ENCODE measurements around the gene MRPL4. TPM values are rescaled to one million over a fixed set of nuclear protein-coding genes. Genes with fewer than 3 reads are reported as not detected.

MRPL4 gene
- total RNA-seq, 2 donors from 2014 or later: 66.0 to 69.2 TPM

DNA sequence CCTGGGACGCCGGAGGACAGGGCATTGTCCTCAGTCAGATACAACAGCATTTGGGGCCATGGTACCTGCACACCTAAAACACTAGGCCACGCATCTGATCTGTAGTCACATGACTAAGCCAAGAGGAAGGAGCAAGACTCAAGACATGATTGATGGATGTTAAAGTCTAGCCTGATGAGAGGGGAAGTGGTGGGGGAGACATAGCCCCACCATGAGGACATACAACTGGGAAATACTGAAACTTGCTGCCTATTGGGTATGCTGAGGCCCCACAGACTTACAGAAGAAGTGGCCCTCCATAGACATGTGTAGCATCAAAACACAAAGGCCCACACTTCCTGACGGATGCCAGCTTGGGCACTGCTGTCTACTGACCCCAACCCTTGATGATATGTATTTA is 33.4 kb downstream of the MRPL4 start:
- Mint-ChIP-seq H3K4me3 (no peak overlapping the region), H3K9me3 (peaks cover 3% of the 10 kb centered on the region), H3K27ac (no peak overlapping the region), H3K4me1 (peaks cover 3% of the 10 kb centered on the region), H3K27me3 (ENCODE audit: insufficient read depth) (peaks cover 55% of the 10 kb centered on the region), H3K36me3 (ENCODE audit: low read depth) (no peaks in the 10 kb centered on the region)
- no peak overlapping the region for H3K27ac ChIP-seq (ENCODE audit: low read depth, low read length)
- H3K27me3 ChIP-seq (ENCODE audit: control insufficient read depth, insufficient read depth, low read length, poor library complexity, severe bottlenecking): peaks cover 52% of the 10 kb centered on the region
- no peak overlapping the region for H3K4me3 ChIP-seq (ENCODE audit: low read length)
- no peaks in the 10 kb centered on the region for H3K9me3 ChIP-seq (ENCODE audit: control insufficient read depth, low read length)
- no peaks in the 10 kb centered on the region for H3K4me1 ChIP-seq (ENCODE audit: control insufficient read depth, insufficient read depth, low read length)
- no peak for DNase-seq
- TF ChIP-seq, protein P1, sequence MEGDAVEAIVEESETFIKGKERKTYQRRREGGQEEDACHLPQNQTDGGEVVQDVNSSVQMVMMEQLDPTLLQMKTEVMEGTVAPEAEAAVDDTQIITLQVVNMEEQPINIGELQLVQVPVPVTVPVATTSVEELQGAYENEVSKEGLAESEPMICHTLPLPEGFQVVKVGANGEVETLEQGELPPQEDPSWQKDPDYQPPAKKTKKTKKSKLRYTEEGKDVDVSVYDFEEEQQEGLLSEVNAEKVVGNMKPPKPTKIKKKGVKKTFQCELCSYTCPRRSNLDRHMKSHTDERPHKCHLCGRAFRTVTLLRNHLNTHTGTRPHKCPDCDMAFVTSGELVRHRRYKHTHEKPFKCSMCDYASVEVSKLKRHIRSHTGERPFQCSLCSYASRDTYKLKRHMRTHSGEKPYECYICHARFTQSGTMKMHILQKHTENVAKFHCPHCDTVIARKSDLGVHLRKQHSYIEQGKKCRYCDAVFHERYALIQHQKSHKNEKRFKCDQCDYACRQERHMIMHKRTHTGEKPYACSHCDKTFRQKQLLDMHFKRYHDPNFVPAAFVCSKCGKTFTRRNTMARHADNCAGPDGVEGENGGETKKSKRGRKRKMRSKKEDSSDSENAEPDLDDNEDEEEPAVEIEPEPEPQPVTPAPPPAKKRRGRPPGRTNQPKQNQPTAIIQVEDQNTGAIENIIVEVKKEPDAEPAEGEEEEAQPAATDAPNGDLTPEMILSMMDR (conservative IDR thresholded peaks at IDR 0.05): no peak
- H3K9ac ChIP-seq (ENCODE audit: extremely low read depth, low read length, poor library complexity, severe bottlenecking): no peak overlapping the region
- H3K36me3 ChIP-seq (ENCODE audit: control insufficient read depth, insufficient read depth, low read length): no peaks in the 10 kb centered on the region
- 91 to 100% methylated on average over 3 to 4 of the region's 4 CpGs for WGBS, 2 experiments (ENCODE audit: insufficient coverage in 1 of 2, insufficient read length in 1 of 2)

DNA sequence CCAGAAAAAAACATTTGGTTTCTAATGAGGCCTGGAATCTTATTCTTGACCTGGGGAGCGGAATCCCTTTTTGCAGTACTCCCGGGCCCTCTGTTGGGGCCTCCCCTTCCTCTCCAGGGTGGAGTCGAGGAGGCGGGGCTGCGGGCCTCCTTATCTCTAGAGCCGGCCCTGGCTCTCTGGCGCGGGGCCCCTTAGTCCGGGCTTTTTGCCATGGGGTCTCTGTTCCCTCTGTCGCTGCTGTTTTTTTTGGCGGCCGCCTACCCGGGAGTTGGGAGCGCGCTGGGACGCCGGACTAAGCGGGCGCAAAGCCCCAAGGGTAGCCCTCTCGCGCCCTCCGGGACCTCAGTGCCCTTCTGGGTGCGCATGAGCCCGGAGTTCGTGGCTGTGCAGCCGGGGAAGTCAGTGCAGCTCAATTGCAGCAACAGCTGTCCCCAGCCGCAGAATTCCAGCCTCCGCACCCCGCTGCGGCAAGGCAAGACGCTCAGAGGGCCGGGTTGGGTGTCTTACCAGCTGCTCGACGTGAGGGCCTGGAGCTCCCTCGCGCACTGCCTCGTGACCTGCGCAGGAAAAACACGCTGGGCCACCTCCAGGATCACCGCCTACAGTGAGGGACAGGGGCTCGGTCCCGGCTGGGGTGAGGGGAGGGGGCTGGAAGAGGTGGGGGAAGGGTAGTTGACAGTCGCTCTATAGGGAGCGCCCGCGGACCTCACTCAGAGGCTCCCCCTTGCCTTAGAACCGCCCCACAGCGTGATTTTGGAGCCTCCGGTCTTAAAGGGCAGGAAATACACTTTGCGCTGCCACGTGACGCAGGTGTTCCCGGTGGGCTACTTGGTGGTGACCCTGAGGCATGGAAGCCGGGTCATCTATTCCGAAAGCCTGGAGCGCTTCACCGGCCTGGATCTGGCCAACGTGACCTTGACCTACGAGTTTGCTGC is 35.1 kb downstream of the MRPL4 start, which contains the start of gene ICAM4:
TSS of gene ICAM4 (plus strand) at position 153 of the 935 bp plus-strand sequence. CDS start at position 211, 58 bp downstream.
- Histone ChIP-seq H3K27me3 (ENCODE audit: control insufficient read depth, insufficient read depth, low read length, poor library complexity, severe bottlenecking) (peaks cover 69% of the 10 kb centered on the region), H3K4me3 (ENCODE audit: low read length) (no peak within 1 kb of the TSS)
- H3K4me3 Mint-ChIP-seq: peak within 1 kb of the TSS; percentile 38

GRCh38 chr19:10288662-10289166 is 36.7 kb downstream of the MRPL4 start:
- Histone ChIP-seq H3K9ac (ENCODE audit: extremely low read depth, low read length, poor library complexity, severe bottlenecking) (no peak overlapping the region), H3K27ac (ENCODE audit: low read depth, low read length) (no peak overlapping the region), H3K4me3 (ENCODE audit: low read length) (peak overlapping the region; percentile 39), H3K36me3 (ENCODE audit: control insufficient read depth, insufficient read depth, low read length) (no peaks in the 10 kb centered on the region), H3K9me3 (ENCODE audit: control insufficient read depth, low read length) (no peaks in the 10 kb centered on the region), H3K4me1 (ENCODE audit: control insufficient read depth, insufficient read depth, low read length) (peaks cover 3% of the 10 kb centered on the region), H3K27me3 (ENCODE audit: control insufficient read depth, insufficient read depth, low read length, poor library complexity, severe bottlenecking) (peaks cover 86% of the 10 kb centered on the region)
- Mint-ChIP-seq H3K27me3 (ENCODE audit: insufficient read depth) (peaks cover 88% of the 10 kb centered on the region), H3K4me3 (peak overlapping the region; percentile 42), H3K27ac (no peak overlapping the region), H3K36me3 (ENCODE audit: low read depth) (no peaks in the 10 kb centered on the region), H3K9me3 (peaks cover 5% of the 10 kb centered on the region), H3K4me1 (peaks cover 10% of the 10 kb centered on the region)
- WGBS, 2 experiments (ENCODE audit: insufficient coverage in 1 of 2, insufficient read length in 1 of 2): 4 to 6% methylated on average over 5 to 23 of the region's 23 CpGs
- peak; percentile 89 for DNase-seq
- TF ChIP-seq, protein P1 (conservative IDR thresholded peaks at IDR 0.05): no peak

More for the DNA sequence above, 35.1 kb downstream of the MRPL4 start, which contains the start of gene ICAM4:
- Mint-ChIP-seq H3K4me1 (peaks cover 10% of the 10 kb centered on the region), H3K9me3 (peaks cover 3% of the 10 kb centered on the region), H3K27me3 (ENCODE audit: insufficient read depth) (peaks cover 71% of the 10 kb centered on the region), H3K36me3 (ENCODE audit: low read depth) (no peaks in the 10 kb centered on the region), H3K27ac (no peak within 1 kb of the TSS)
- H3K27ac ChIP-seq (ENCODE audit: low read depth, low read length): no peak within 1 kb of the TSS
- WGBS, 2 experiments (ENCODE audit: insufficient coverage in 1 of 2, insufficient read length in 1 of 2): 13 to 15% methylated on average over 46 to 59 of the region's 59 CpGs
- peaks cover 3% of the 10 kb centered on the region for H3K4me1 ChIP-seq (ENCODE audit: control insufficient read depth, insufficient read depth, low read length)
- peak; percentile 83 for DNase-seq
- H3K9me3 ChIP-seq (ENCODE audit: control insufficient read depth, low read length): no peaks in the 10 kb centered on the region
- no peaks in the 10 kb centered on the region for H3K36me3 ChIP-seq (ENCODE audit: control insufficient read depth, insufficient read depth, low read length)
- TF ChIP-seq, protein P1 (conservative IDR thresholded peaks at IDR 0.05): no peak
- no peak within 1 kb of the TSS for H3K9ac ChIP-seq (ENCODE audit: extremely low read depth, low read length, poor library complexity, severe bottlenecking)

Data from endodermal cell (in vitro differentiated cells).